A673 (cell line): Measurements from ENCODE around the gene GALM.

Source experiments
- EZH2 ChIP-seq: fragments of 200-600 bp; sonication (generic); IDR thresholded peaks from 2 replicates; pipeline ENCODE4 v1.6.1; 2017; ENCODE audit warnings: borderline replicate concordance, low read depth, mild to moderate bottlenecking, mixed read lengths, antibody characterized with exemption, low read length; ENCODE audit not compliant: poor library complexity, severe bottlenecking
- TF ChIP-seq, protein P1 (sequence below): fragments of 300-800, 200-600 bp; sonication (generic); conservative IDR thresholded peaks from 2 replicates; pipeline ENCODE4 v1.5.1; 2017; ENCODE audit warnings: low read depth, mild to moderate bottlenecking, antibody characterized with exemption, low read length, moderate library complexity, mixed read lengths

DNA sequence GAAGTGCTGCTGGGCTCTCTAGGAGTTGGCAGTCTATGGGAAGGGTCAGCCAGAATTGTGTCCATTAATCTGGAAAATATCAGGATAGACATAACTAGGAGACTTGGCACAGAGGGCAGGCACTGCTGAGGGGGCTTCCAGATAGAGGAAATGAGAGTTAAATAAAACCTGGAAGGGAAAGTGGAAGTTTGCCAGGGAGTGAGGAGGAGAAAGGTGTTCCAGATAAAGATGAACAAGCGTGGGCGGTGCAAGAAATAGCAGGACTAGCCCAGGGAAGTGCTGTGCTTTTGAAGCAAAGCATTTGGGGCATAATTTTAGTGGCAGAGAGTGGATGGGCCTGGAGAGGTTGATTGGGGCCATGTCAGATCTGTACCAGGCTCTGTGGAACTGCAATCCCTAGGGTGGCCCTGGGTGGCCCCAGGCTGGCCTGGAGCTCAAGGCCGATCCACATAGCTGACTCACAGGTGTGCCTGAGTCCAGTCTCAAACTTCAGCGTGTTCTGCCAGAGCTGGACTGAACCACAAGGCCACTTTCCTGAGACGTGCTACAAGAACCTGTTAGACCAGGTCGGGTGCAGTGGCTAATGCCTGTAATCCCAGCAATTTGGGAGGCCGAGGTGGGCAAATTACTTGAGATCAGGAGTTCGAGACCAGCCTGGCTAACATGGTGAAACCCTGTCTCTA lies 26.9 kb downstream of the GALM start:
- TF ChIP-seq, protein P1, sequence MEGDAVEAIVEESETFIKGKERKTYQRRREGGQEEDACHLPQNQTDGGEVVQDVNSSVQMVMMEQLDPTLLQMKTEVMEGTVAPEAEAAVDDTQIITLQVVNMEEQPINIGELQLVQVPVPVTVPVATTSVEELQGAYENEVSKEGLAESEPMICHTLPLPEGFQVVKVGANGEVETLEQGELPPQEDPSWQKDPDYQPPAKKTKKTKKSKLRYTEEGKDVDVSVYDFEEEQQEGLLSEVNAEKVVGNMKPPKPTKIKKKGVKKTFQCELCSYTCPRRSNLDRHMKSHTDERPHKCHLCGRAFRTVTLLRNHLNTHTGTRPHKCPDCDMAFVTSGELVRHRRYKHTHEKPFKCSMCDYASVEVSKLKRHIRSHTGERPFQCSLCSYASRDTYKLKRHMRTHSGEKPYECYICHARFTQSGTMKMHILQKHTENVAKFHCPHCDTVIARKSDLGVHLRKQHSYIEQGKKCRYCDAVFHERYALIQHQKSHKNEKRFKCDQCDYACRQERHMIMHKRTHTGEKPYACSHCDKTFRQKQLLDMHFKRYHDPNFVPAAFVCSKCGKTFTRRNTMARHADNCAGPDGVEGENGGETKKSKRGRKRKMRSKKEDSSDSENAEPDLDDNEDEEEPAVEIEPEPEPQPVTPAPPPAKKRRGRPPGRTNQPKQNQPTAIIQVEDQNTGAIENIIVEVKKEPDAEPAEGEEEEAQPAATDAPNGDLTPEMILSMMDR = no peak
- TF ChIP-seq EZH2 = no peak
